ENCODE data around the gene RNF213.
"Not testable (repeated sequence)": the region's sequence is repeated elsewhere in the genome, so short reads cannot be mapped to it uniquely, and the experiment has no call there.

Gene RNF213

GRCh38 chr17:80237386-80237785 is 23.3 kb upstream of the RNF213 start:
- Histone ChIP-seq H3K36me3 (replicated peaks; ENCODE audit: insufficient read depth, low read length) (no peaks in the 10 kb centered on the region), H3K4me1 (ENCODE audit: low read length) (no peaks in the 10 kb centered on the region), H4K20me1 (ENCODE audit: insufficient read depth, low read length) (no peaks in the 10 kb centered on the region), H3K27ac (ENCODE audit: low read length) (no peak overlapping the region), H3K9ac (ENCODE audit: low read length) (no peak overlapping the region), H3K79me2 (ENCODE audit: low read length) (no peaks in the 10 kb centered on the region), H3K9me2 (replicated peaks; ENCODE audit: insufficient read depth, low read length) (no peaks in the 10 kb centered on the region), H3K27me3 (replicated peaks; ENCODE audit: insufficient read depth, low read length) (no peaks in the 10 kb centered on the region), H3K4me3 (ENCODE audit: low read length) (no peak overlapping the region), H3K4me2 (ENCODE audit: low read depth, low read length) (no peak overlapping the region), H2AFZ (ENCODE audit: low read length) (no peak overlapping the region), H3F3A (ENCODE audit: insufficient read depth, low read length) (no peaks in the 10 kb centered on the region), H3K9me3 (replicated peaks; ENCODE audit: insufficient read depth, low read length) (no peaks in the 10 kb centered on the region)
- no peak for DNase-seq
- TF ChIP-seq CTCF (IDR thresholded peaks at IDR 0.05; ENCODE audit: low read length) (no peak), EZH2phosphoT487 (IDR thresholded peaks at IDR 0.05; ENCODE audit: low read length) (no peak), EZH2 (optimal IDR thresholded peaks at IDR 0.05; ENCODE audit: low read depth, low read length) (no peak)

- TF ChIP-seq EZH2phosphoT487 (IDR thresholded peaks at IDR 0.05; ENCODE audit: low read length) (no peak), CTCF (IDR thresholded peaks at IDR 0.05; ENCODE audit: low read length) (no peak), EZH2 (optimal IDR thresholded peaks at IDR 0.05; ENCODE audit: low read depth, low read length) (no peak)
- Histone ChIP-seq H3K36me3 (replicated peaks; ENCODE audit: insufficient read depth, low read length) (no peaks in the 10 kb centered on the region), H3F3A (ENCODE audit: insufficient read depth, low read length) (no peaks in the 10 kb centered on the region), H3K4me2 (ENCODE audit: low read depth, low read length) (no peak overlapping the region), H2AFZ (ENCODE audit: low read length) (no peak overlapping the region), H3K9ac (ENCODE audit: low read length) (no peak overlapping the region), H3K27me3 (replicated peaks; ENCODE audit: insufficient read depth, low read length) (no peaks in the 10 kb centered on the region), H3K27ac (ENCODE audit: low read length) (no peak overlapping the region), H3K79me2 (ENCODE audit: low read length) (no peaks in the 10 kb centered on the region), H3K9me3 (replicated peaks; ENCODE audit: insufficient read depth, low read length) (no peaks in the 10 kb centered on the region), H3K4me3 (ENCODE audit: low read length) (no peak overlapping the region), H3K4me1 (ENCODE audit: low read length) (no peaks in the 10 kb centered on the region), H4K20me1 (ENCODE audit: insufficient read depth, low read length) (no peaks in the 10 kb centered on the region), H3K9me2 (replicated peaks; ENCODE audit: insufficient read depth, low read length) (no peaks in the 10 kb centered on the region)
- DNase-seq, result no peak
Observed at GRCh38 chr17:80242505-80242904, 18.1 kb upstream of the RNF213 start.

- TF ChIP-seq EZH2phosphoT487 (IDR thresholded peaks at IDR 0.05; ENCODE audit: low read length) (no peak), CTCF (IDR thresholded peaks at IDR 0.05; ENCODE audit: low read length) (no peak), EZH2 (optimal IDR thresholded peaks at IDR 0.05; ENCODE audit: low read depth, low read length) (no peak)
- Histone ChIP-seq H3K4me3 (ENCODE audit: low read length) (no peak overlapping the region), H3K27ac (ENCODE audit: low read length) (no peak overlapping the region), H3K79me2 (ENCODE audit: low read length) (no peaks in the 10 kb centered on the region), H3K9ac (ENCODE audit: low read length) (no peak overlapping the region), H3K36me3 (replicated peaks; ENCODE audit: insufficient read depth, low read length) (no peaks in the 10 kb centered on the region), H3K4me2 (ENCODE audit: low read depth, low read length) (no peak overlapping the region), H3K4me1 (ENCODE audit: low read length) (no peaks in the 10 kb centered on the region), H4K20me1 (ENCODE audit: insufficient read depth, low read length) (no peaks in the 10 kb centered on the region), H2AFZ (ENCODE audit: low read length) (no peak overlapping the region), H3K9me3 (replicated peaks; ENCODE audit: insufficient read depth, low read length) (no peaks in the 10 kb centered on the region), H3K27me3 (replicated peaks; ENCODE audit: insufficient read depth, low read length) (no peaks in the 10 kb centered on the region), H3F3A (ENCODE audit: insufficient read depth, low read length) (no peaks in the 10 kb centered on the region), H3K9me2 (replicated peaks; ENCODE audit: insufficient read depth, low read length) (no peaks in the 10 kb centered on the region)
- no peak for DNase-seq
Observed at GRCh38 chr17:80243526-80244433, 16.9 kb upstream of the RNF213 start.

- not testable (repeated sequence) for H3K27ac ChIP-seq (ENCODE audit: low read length); H3K4me3 ChIP-seq (ENCODE audit: low read length); H3K4me1 ChIP-seq (ENCODE audit: low read length); DNase-seq; H3K9me2 ChIP-seq (replicated peaks; ENCODE audit: insufficient read depth, low read length); H3K9ac ChIP-seq (ENCODE audit: low read length); H3K36me3 ChIP-seq (replicated peaks; ENCODE audit: insufficient read depth, low read length); H3K79me2 ChIP-seq (ENCODE audit: low read length); H4K20me1 ChIP-seq (ENCODE audit: insufficient read depth, low read length); H3K4me2 ChIP-seq (ENCODE audit: low read depth, low read length); H2AFZ ChIP-seq (ENCODE audit: low read length); H3F3A ChIP-seq (ENCODE audit: insufficient read depth, low read length); H3K9me3 ChIP-seq (replicated peaks; ENCODE audit: insufficient read depth, low read length); H3K27me3 ChIP-seq (replicated peaks; ENCODE audit: insufficient read depth, low read length)
Observed at GRCh38 chr17:80244448-80244847, 16.2 kb upstream of the RNF213 start.
